HPDE6-E6E7 (cell line): ENCODE results near the gene PCDHGA5.
"Not testable (repeated sequence)": the region's sequence is repeated elsewhere in the genome, so short reads cannot be mapped to it uniquely, and the experiment has no call there.

ENCODE experiments used
- DNase-seq: peaks from one replicate; pipeline ENCODE4 v3.0.0; 2011; ENCODE audit warnings: missing footprints; ENCODE audit errors: extremely low spot score

PCDHGA5 gene

DNA sequence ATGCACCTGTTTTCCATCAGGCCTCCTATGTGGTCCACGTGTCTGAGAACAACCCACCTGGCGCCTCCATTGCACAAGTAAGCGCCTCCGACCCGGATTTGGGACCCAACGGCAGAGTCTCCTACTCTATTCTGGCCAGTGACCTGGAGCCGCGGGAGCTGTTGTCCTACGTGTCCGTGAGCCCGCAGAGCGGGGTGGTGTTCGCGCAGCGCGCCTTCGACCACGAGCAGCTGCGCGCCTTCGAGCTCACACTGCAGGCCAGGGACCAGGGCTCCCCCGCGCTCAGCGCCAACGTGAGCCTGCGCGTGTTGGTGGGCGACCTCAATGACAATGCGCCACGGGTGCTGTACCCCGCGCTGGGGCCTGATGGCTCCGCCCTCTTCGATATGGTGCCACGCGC, 12.4 kb upstream of the PCDHGA5 start:
- no peak for DNase-seq

DNA sequence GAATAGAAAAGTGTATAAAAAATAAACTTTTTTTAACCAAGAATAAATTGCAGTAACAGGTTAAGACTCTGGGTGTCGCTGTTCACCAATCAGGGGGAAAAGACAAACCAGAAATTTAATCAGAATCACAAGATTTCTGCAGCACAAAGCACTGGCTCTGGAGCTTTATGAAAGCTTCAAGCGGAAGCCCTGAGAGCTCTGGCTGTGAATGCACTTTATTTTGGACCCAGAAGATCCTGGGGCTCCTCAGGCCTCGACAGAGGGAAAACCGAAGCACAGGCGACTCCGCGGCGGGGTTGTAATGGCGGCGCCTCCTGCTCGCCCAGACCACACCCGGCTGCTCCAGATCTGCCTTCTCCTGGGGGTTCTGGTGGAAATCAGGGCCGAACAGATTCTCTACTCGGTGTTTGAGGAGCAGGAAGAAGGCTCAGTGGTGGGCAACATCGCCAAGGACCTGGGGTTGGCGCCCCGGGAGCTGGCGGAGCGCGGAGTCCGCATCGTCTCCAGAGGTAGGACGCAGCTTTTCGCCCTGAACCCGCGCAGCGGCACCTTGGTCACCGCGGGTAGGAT, 9.0 kb upstream of the PCDHGA5 start, which contains the start of gene PCDHGA4:
Gene PCDHGA4, plus strand, starts transcription at position 122 of the 570 bp plus-strand sequence. Its CDS starts 87 bp downstream, at position 209.
- DNase-seq, result no peak

DNA sequence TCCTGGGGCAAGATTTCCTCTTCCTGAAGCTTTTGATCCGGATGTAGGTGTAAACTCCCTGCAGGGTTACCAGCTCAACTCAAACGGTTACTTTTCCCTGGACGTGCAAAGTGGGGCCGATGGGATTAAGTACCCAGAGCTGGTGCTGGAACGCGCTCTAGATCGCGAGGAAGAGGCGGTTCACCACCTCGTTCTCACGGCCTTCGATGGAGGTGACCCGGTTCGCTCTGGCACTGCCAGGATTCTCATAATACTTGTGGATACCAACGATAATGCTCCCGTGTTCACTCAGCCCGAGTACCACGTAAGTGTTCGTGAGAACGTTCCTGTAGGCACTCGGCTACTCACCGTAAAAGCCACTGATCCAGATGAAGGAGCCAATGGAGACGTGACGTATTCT, 8.3 kb upstream of the PCDHGA5 start:
- no peak for DNase-seq

DNA sequence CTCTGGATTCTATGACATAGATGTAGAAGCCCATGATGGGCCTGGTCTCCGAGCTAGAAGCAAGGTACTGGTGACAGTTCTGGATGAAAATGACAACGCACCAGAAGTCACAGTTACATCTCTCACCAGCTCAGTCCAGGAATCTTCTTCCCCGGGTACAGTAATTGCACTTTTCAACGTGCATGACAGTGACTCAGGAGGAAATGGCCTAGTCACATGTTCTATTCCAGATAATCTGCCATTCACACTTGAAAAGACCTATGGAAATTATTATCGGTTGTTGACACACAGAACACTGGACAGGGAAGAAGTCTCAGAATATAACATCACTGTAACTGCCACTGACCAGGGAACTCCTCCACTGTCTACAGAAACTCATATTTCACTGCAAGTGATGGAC, 7.8 kb upstream of the PCDHGA5 start:
- no peak for DNase-seq

DNA sequence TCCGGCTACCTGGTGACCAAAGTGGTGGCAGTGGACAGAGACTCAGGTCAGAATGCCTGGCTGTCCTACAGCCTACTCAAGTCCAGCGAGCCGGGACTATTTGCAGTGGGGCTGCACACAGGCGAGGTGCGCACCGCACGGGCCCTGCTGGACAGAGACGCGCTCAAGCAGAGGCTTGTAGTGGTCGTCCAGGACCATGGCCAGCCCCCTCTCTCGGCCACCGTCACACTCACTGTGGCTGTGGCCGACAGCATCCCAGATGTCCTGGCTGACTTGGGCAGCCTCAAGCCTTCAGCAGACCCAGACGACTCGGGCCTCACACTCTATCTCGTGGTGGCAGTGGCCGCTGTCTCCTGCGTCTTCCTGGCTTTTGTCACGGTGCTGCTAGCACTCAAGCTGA, 7.0 kb upstream of the PCDHGA5 start:
- no peak for DNase-seq

DNA sequence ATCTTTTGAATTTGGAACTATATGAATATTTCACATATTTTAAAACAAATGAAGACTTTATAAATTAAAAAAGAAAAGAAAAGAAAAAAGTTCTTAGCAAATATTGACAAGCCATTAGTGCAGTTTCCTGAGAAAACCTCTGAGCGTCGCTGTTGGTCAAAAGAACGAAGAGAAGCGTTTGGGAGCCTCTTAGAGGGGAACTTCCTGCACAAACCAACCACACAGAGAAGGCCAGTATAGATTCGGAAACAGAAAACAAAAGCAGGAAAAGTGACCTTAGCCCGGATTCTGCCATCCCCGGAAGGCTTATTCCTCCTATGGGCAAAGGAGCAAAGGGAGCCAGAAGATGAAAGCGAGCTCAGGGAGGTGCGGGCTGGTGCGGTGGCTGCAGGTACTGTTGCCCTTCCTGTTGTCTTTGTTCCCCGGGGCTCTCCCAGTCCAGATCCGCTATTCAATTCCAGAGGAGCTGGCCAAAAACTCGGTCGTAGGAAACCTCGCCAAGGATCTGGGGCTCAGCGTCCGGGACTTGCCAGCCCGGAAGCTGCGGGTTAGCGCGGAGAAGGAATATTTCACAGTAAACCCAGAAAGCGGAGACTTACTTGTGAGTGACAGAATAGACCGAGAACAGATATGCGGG, 4.1 kb upstream of the PCDHGA5 start, which contains the start of gene PCDHGB2:
Gene PCDHGB2, plus strand, starts transcription at position 205 of the 637 bp plus-strand sequence. Its CDS starts 142 bp downstream, at position 347.
- DNase-seq, result no peak

DNA sequence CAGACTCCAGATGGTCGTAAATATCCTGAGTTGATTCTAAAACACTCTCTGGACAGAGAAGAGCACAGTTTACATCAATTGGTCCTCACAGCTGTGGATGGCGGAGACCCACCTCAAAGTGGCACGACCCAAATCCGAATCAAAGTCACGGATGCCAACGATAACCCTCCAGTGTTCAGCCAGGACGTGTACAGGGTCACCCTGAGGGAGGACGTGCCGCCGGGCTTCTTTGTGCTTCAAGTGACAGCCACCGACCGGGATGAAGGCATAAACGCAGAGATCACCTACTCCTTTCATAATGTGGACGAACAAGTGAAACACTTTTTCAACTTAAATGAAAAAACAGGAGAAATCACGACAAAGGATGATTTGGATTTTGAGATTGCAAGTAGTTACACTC, 3.3 kb upstream of the PCDHGA5 start:
- no peak for DNase-seq

DNA sequence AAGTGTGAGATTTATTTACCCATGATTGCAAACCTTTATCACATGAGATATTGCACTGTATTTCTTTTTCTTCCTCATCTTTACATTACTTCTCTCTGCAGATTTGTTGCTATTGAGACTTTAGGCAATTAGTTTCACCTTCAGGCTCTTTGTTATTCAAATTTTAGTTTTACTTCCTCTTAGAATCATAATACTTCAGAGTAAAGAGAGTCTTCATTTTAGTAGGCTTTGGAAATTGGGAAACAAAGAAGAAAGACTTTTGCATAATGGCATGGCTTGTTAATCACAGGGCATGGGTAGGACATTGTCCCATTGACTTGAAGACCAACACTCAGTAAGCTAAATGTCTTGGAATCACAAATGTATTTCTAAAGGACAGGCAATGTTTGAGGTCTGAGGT, 1.2 kb upstream of the PCDHGA5 start:
- no peak for DNase-seq

DNA sequence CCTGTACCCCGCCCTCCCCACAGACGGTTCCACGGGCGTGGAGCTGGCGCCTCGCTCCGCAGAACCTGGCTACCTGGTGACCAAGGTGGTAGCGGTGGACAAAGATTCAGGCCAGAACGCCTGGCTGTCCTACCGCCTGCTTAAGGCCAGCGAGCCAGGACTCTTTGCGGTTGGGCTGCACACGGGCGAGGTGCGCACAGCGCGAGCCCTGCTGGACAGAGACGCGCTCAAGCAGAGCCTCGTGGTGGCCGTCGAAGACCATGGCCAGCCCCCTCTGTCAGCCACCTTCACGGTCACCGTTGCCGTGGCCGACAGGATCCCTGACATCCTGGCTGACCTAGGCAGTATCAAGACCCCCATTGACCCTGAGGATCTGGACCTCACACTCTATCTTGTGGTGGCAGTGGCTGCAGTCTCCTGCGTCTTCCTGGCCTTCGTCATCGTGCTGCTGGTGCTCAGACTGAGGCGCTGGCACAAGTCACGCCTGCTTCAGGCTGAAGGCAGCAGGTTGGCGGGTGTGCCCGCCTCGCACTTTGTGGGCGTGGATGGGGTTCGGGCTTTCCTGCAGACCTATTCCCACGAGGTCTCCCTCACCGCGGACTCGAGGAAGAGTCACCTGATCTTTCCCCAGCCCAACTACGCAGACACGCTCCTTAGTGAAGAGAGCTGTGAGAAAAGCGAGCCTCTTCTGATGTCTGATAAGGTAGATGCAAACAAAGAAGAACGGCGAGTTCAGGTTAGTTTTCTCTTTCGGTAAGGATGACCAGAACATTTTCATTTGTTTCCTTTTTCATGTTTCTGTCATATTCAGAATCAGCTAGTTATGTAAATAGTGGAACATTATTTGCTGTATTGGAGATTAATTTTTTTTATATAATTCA, 2.3 kb downstream of the PCDHGA5 start:
- DNase-seq, result no peak

DNA sequence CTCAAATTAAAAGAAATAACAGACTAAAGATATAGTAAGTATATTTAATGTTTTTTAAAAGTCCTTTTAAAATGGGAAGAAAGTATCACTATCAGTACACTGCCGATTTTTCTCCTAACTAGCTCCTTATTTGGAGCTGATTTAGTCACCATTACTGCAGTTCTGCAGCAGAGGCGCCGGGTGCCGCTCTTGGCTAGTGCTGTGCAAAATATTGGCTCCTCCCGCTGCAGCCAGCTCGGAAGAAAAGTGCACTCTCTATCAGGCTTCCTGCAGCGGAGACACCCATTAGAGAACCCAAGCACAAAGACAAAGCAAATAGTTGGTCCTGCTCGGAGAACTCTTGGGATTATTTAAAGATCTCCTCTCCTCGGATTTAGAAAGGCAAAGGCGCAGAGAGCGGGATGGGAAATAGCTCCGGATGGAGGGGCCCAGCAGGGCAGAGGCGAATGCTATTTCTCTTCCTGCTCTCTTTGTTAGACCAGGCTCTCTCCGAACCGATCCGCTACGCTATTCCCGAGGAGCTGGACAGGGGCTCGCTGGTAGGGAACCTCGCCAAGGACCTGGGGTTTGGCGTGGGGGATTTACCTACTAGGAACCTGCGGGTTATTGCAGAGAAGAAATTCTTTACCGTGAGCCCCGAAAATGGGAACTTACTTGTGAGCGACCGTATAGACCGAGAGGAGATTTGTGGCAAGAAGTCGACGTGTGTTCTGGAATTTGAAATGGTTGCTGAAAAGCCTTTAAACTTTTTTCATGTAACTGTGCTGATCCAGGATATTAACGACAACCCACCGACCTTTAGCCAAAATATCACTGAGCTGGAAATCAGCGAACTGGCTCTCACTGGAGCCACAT, 6.3 kb downstream of the PCDHGA5 start, which contains the start of gene PCDHGB3:
Gene PCDHGB3, plus strand, starts transcription at position 249 of the 855 bp plus-strand sequence. Its CDS starts 153 bp downstream, at position 402.
- DNase-seq, result no peak

DNA sequence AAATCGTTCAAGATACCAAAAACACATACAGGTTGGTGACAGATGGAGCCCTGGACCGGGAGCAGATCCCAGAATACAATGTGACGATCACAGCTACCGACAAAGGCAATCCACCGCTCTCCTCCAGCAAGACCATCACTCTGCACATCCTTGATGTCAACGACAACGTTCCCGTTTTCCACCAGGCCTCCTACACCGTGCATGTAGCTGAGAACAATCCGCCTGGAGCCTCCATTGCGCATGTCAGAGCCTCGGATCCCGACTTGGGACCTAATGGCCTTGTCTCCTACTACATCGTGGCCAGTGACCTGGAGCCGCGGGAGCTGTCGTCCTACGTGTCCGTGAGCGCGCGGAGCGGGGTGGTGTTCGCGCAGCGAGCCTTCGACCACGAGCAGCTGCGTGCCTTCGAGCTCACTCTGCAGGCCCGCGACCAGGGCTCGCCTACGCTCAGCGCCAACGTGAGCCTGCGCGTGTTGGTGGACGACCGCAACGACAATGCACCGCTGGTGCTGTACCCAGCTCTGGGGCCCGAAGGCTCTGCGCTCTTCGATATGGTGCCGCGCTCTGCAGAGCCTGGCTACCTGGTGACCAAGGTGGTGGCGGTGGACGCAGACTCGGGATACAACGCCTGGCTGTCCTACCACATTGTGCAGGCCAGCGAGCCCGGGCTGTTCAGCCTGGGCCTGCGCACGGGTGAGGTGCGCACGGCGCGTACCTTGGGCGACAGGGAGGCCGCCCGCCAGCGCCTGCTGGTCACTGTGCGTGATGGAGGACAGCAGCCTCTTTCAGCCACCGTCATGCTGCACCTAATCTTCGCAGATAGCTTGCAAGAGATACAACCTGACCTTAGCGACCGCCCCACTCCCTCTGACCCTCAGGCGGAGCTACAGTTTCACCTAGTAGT, 7.9 kb downstream of the PCDHGA5 start:
- no peak for DNase-seq

DNA sequence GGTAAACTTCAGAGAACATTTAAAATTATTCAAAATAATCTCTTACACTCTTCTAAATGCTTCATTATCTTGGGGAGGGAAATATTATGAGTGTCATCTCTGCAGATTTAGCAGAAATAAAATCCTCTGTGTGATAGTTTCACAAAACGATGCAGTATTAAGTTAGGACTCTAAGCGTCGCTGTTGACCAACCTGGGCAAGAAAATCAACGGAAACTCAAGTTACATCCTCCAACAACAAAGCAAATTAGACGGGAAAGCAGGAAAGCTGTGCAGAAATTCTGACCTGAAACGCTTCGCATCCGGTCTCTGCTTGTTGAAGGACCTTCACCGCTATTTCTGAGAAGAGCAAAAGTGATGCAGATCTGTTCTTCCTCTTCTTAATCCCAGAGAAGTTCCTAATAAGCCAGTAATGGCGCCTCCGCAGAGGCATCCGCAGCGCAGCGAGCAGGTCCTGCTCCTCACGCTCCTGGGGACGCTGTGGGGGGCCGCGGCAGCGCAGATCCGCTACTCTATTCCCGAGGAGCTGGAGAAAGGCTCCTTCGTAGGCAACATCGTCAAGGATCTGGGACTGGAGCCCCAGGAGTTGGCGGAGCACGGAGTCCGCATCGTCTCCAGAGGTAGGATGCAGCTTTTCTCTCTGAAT, 9.8 kb downstream of the PCDHGA5 start, which contains the start of gene PCDHGA6:
Gene PCDHGA6, plus strand, starts transcription at position 219 of the 645 bp plus-strand sequence. Its CDS starts 193 bp downstream, at position 412.
- no peak for DNase-seq

DNA sequence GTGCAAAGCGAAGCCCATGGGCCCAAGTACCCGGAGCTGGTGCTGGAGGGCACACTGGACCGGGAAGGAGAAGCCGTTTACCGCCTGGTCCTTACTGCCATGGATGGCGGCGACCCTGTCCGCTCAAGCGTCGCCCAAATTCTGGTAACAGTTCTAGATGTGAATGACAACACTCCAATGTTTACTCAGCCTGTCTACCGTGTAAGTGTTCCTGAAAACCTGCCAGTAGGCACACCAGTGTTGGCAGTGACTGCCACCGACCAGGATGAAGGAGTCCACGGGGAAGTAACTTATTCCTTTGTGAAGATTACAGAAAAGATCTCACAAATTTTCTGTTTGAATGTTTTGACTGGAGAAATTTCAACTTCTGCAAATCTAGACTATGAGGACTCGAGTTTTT, 10.7 kb downstream of the PCDHGA5 start:
- no peak for DNase-seq

DNA sequence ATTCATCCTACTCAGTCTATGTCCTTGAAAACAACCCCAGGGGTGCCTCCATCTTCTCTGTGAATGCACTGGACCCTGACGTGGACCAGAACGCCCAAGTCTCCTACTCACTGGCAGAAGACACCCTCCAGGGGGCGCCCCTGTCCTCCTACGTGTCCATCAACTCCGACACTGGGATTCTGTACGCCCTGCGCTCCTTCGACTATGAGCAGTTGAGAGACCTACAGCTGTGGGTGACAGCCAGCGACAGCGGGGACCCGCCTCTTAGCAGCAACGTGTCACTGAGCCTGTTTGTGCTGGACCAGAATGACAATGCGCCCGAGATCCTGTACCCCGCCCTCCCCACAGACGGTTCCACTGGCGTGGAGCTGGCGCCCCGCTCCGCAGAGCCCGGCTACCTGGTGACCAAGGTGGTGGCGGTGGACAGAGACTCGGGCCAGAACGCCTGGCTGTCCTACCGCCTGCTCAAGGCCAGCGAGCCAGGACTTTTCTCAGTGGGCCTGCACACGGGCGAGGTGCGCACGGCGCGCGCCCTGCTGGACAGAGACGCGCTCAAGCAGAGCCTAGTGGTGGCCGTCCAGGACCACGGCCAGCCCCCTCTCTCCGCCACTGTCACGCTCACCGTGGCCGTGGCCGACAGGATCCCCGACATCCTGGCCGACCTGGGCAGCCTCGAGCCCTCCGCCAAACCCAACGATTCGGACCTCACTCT, 11.6 kb downstream of the PCDHGA5 start:
- DNase-seq, result not testable (repeated sequence)

DNA sequence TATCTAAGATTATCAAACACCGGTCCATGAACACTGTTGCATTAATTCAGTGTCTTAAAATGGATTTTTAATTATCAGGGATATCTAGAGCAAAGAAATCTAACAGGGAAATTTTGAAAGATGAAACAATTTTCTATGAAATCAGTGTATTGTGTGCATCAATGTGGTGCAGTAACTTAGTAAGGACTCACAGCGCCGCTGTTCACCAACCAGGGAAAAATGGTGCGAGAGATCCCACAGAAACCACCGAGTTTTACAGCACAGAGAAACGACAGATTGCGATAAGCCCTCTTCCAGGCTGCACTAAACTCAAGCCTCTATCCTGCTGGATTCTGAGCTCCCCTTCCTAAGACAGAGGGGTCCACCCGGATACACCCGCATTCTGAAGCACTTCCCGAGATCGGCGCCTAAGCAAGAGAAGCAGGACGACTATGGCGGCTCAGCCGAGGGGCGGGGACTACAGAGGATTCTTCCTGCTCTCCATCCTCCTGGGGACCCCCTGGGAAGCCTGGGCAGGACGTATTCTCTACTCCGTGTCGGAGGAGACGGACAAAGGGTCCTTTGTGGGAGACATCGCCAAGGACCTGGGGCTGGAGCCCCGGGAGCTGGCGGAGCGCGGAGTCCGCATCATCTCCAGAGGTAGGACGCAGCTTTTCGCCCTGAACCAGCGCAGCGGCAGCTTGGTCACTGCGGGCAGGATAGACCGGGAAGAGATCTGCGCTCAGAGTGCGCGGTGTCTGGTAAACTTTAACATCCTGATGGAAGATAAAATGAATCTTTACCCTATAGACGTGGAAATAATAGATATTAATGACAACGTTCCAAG, 18.7 kb downstream of the PCDHGA5 start, which contains the start of gene PCDHGA7:
Gene PCDHGA7, plus strand, starts transcription at position 274 of the 826 bp plus-strand sequence. Its CDS starts 158 bp downstream, at position 432.
- DNase-seq, result no peak

DNA sequence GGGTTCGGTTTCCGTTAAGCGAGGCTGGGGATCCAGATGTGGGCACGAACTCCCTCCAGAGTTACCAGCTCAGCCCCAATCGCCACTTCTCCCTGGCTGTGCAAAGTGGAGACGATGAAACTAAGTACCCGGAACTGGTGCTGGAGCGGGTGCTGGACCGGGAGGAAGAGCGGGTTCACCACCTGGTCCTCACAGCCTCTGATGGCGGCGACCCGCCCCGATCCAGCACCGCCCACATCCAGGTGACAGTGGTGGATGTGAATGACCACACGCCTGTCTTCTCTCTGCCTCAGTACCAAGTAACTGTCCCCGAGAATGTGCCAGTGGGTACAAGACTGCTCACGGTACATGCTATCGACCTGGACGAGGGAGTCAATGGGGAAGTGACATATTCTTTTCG, 19.4 kb downstream of the PCDHGA5 start:
- no peak for DNase-seq

DNA sequence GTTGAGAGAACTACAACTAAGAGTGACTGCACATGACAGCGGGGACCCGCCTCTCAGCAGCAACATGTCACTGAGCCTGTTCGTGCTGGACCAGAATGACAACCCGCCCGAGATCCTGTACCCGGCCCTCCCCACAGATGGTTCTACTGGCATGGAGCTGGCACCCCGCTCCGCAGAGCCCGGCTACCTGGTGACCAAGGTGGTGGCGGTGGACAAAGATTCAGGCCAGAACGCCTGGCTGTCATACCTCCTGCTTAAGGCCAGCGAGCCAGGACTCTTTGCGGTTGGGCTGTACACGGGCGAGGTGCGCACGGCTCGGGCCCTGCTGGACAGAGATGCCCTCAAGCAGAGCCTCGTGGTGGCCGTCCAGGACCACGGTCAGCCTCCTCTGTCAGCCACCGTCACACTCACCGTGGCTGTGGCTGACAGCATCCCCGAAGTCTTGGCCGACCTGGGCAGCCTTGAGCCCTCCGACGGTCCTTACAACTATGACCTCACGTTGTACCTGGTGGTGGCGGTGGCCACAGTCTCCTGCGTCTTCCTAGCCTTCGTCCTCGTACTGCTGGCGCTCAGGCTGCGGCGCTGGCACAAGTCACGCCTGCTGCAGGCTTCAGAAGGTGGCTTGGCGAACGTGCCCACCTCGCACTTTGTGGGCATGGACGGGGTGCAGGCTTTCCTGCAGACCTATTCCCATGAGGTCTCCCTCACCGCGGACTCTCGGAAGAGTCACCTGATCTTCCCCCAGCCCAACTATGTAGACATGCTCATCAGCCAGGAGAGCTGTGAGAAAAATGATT, 20.7 kb downstream of the PCDHGA5 start:
- no peak for DNase-seq
